ENCODE data around the gene MRPL51. TPM values are rescaled to one million over a fixed set of nuclear protein-coding genes. Genes with fewer than 3 reads are reported as not detected.

Gene MRPL51
- total RNA-seq, 1 experiment from 2014 or later: 265 TPM

DNA sequence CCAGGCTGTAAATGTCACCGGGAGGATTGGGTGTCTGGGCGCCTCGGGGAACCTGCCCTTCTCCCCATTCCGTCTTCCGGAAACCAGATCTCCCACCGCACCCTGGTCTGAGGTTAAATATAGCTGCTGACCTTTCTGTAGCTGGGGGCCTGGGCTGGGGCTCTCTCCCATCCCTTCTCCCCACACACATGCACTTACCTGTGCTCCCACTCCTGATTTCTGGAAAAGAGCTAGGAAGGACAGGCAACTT lies 42.6 kb upstream of the MRPL51 start:
- Histone ChIP-seq H3K9me2 (ENCODE audit: insufficient read depth) (no peaks in the 10 kb centered on the region), H3K27me3 (ENCODE audit: insufficient read depth, low read length) (no peaks in the 10 kb centered on the region), H3K4me3 (replicated peaks in 1 of 2; ENCODE audit: low read depth in 1 of 2, low read length in 2 of 2) (peak overlapping the region; percentile 96 to 98), H3K36me3 (ENCODE audit: control insufficient read depth in 1 of 2, insufficient read depth in 2 of 2, low read length in 2 of 2) (peaks cover 23 to 49% of the 10 kb centered on the region in 2 experiments; a peak in 3 of 4 replicates), H3K9ac (ENCODE audit: low read length) (peak overlapping the region; percentile 98), H4K20me1 (ENCODE audit: insufficient read depth) (peaks cover 23% of the 10 kb centered on the region; the same call in 1 of the 2 replicates), H3K4me2 (ENCODE audit: low read length) (peak overlapping the region; percentile 97), H3K79me2 (ENCODE audit: insufficient read depth, low read length) (peaks cover 54% of the 10 kb centered on the region), H3K9me3 (ENCODE audit: control insufficient read depth in 1 of 2, insufficient read depth in 1 of 2, low read depth in 1 of 2, low read length in 2 of 2) (no peaks in the 10 kb centered on the region), H3K27ac (ENCODE audit: low read depth, low read length) (peak overlapping the region; percentile 99), H2AFZ (ENCODE audit: low read depth, low read length, poor library complexity, severe bottlenecking) (no peak overlapping the region), H3K4me1 (ENCODE audit: control insufficient read depth in 1 of 2, insufficient read depth in 2 of 2, low read length in 2 of 2) (peaks cover 26 to 85% of the 10 kb centered on the region in 2 experiments)
- ATAC-seq: no peak
- no TSS peak for BruUV-seq (replicated peaks)
- peak; percentile 4; the same call in 1 of the 2 replicates for TF ChIP-seq POLR2AphosphoS5 (IDR thresholded peaks at IDR 0.05; ENCODE audit: low read depth, low read length)
- no peak for TF ChIP-seq REST (IDR thresholded peaks at IDR 0.05; ENCODE audit: low read depth)
- CTCF ChIA-PET: no interaction called here
- no peak for DNase-seq (ENCODE audit: low read depth, low spot score)
- POLR2A ChIA-PET: interaction anchor here (2.0 to 7.0 kb wide), 6 partner anchors 15 to 77 kb away, joined by 6 to 84 read pairs (median 14); partner anchors contain the start of genes NOP2 and VAMP1
- intact Hi-C loops (cut with micrococcal nuclease): loop anchor here (10.0 kb wide), 1 partner anchor 201 kb away; no protein-coding TSS in a partner anchor
- RAD21 ChIA-PET (ENCODE audit: low non-redundant PET in 1 of 2, low total read pairs in 2 of 2, uncharacterized antibody in 2 of 2, unreplicated experiment in 2 of 2): no interaction called here

DNA sequence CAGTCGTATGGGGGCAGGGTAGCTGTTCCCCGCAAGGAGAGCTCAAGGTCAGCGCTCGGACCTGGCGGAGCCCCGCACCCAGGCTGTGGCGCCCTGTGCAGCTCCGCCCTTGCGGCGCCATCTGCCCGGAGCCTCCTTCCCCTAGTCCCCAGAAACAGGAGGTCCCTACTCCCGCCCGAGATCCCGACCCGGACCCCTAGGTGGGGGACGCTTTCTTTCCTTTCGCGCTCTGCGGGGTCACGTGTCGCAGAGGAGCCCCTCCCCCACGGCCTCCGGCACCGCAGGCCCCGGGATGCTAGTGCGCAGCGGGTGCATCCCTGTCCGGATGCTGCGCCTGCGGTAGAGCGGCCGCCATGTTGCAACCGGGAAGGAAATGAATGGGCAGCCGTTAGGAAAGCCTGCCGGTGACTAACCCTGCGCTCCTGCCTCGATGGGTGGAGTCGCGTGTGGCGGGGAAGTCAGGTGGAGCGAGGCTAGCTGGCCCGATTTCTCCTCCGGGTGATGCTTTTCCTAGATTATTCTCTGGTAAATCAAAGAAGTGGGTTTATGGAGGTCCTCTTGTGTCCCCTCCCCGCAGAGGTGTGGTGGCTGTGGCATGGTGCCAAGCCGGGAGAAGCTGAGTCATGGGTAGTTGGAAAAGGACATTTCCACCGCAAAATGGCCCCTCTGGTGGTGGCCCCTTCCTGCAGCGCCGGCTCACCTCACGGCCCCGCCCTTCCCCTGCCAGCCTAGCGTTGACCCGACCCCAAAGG lies 42.1 kb upstream of the MRPL51 start:
- ChIA-PET RAD21 (ENCODE audit: low non-redundant PET in 1 of 2, low total read pairs in 2 of 2, uncharacterized antibody in 2 of 2, unreplicated experiment in 2 of 2) (no interaction called here), POLR2A (interaction anchor here (1.1 to 7.0 kb wide), 14 partner anchors 10 to 317 kb away, joined by 3 to 84 read pairs (median 6); partner anchors contain the start of genes CDCA3, MRPL51, NOP2 and TNFRSF1A), CTCF (no interaction called here)
- peak; percentile 1 for ATAC-seq
- DNase-seq (ENCODE audit: low read depth, low spot score): no peak
- H2AFZ ChIP-seq (ENCODE audit: low read depth, low read length, poor library complexity, severe bottlenecking): no peak overlapping the region
- no TSS peak for BruUV-seq (replicated peaks)
- no peaks in the 10 kb centered on the region for H3K9me2 ChIP-seq (ENCODE audit: insufficient read depth)
- H3K4me1 ChIP-seq (ENCODE audit: control insufficient read depth in 1 of 2, insufficient read depth in 2 of 2, low read length in 2 of 2): peaks cover 23 to 80% of the 10 kb centered on the region in 2 experiments
- H3K27ac ChIP-seq (ENCODE audit: low read depth, low read length): peak overlapping the region; percentile 99
- H3K9me3 ChIP-seq (ENCODE audit: control insufficient read depth in 1 of 2, insufficient read depth in 1 of 2, low read depth in 1 of 2, low read length in 2 of 2): no peaks in the 10 kb centered on the region
- H3K79me2 ChIP-seq (ENCODE audit: insufficient read depth, low read length): peaks cover 54% of the 10 kb centered on the region
- H3K4me3 ChIP-seq (replicated peaks in 1 of 2; ENCODE audit: low read depth in 1 of 2, low read length in 2 of 2): peak overlapping the region; percentile 96 to 98
- peak overlapping the region; percentile 98 for H3K9ac ChIP-seq (ENCODE audit: low read length)
- H3K36me3 ChIP-seq (ENCODE audit: control insufficient read depth in 1 of 2, insufficient read depth in 2 of 2, low read length in 2 of 2): peaks cover 24 to 54% of the 10 kb centered on the region in 2 experiments; a peak in 3 of 4 replicates
- peaks cover 23% of the 10 kb centered on the region; the same call in 1 of the 2 replicates for H4K20me1 ChIP-seq (ENCODE audit: insufficient read depth)
- peak overlapping the region; percentile 97 for H3K4me2 ChIP-seq (ENCODE audit: low read length)
- intact Hi-C loops (cut with micrococcal nuclease): loop anchor here (10.0 kb wide), 1 partner anchor 200 kb away; no protein-coding TSS in a partner anchor
- peak; percentile 73 for TF ChIP-seq YY1 (IDR thresholded peaks at IDR 0.05; ENCODE audit: extremely low read depth, insufficient replicate concordance, low read depth, low read length)
- TF ChIP-seq POLR2AphosphoS5 (IDR thresholded peaks at IDR 0.05; ENCODE audit: low read depth, low read length): peak; percentile 48
- no peak for TF ChIP-seq SRF (IDR thresholded peaks at IDR 0.05; ENCODE audit: low read depth)
- no peaks in the 10 kb centered on the region for H3K27me3 ChIP-seq (ENCODE audit: insufficient read depth, low read length)

Data from HCT116 (cell line).